K562 (cell line): ENCODE measurements around the gene HLA-DOA. TPM values are rescaled to one million over a fixed set of nuclear protein-coding genes. Genes with fewer than 3 reads are reported as not detected.

Experiments used
- CREB1 ChIP-seq, 2 experiments: sonication (generic) in 1 of 2; formaldehyde crosslinking in 1 of 2; IDR thresholded peaks; 2 replicates each; pipeline versions ENCODE4 v1.6.1 to v1.8.0; 2012 to 2022; ENCODE audit warnings: inconsistent platforms in 1 of 2, mild to moderate bottlenecking in 1 of 2, missing genetic modification reagents in 1 of 2, moderate library complexity in 1 of 2
- RREB1 ChIP-seq: fragments of 250-450 bp; sonication (Bioruptor Pico); IDR thresholded peaks from 2 replicates; pipeline ENCODE4 v1.4.0; 2020
- WHSC1 ChIP-seq: IDR thresholded peaks from one replicate; pipeline ENCODE4 v1.6.1; 2012; ENCODE audit warnings: low read length, control low read depth, inconsistent platforms
- polyA plus RNA-seq, 8 experiments: library from polyadenylated mRNA; depleted of rRNA in 4 of 8; stranded (reverse) in 5 of 8; unstranded in 3 of 8; fragments of >200 nt; fragmentation: Nextera tagmentation in 2 of 8; fragmentation: Illumina TruSeq in 1 of 8; extraction: Ambion mirVana in 2 of 8; extraction: Trizol in 1 of 8; gene quantifications; 2 replicates each; pipeline versions ENCODE4 v1.2.1 to v1.2.3, GENCODE V29; 2011 to 2014; ENCODE audit warnings: inconsistent platforms in 1 of 8, missing spikeins in 1 of 8
- total RNA-seq, 7 experiments: library from RNA; depleted of rRNA in 6 of 7; stranded (reverse); fragments of >200 nt in 6 of 7; fragmentation: Illumina TruSeq in 2 of 7; extraction: Trizol in 2 of 7; gene quantifications; 2 replicates each; pipeline versions ENCODE4 v1.2.1 to v1.2.3, GENCODE V29; 2011 to 2021; ENCODE audit warnings: low replicate concordance in 1 of 7

Gene HLA-DOA
- total and polyA plus RNA-seq, 9 of the 15 experiments (the other 6 are each of a cell fraction or from before 2014, with no cell fraction given) = 0.07 TPM; not detected in 8

- TF ChIP-seq CREB1 (IDR thresholded peaks at IDR 0.05) (peak; percentile 60), CREB1 (CRISPR knock-in tag; IDR thresholded peaks at IDR 0.05) (no peak), RREB1 (no peak), WHSC1 (no peak)
Observed at GRCh38 chr6:32972353-32973143, 36.8 kb downstream of the HLA-DOA start (continued).
